ENCODE results near the gene RTBDN.

RTBDN gene

GRCh38 chr19:12834566-12834943 lies at the start of gene RTBDN:
TSS of gene RTBDN (minus strand) at chr19:12834579. CDS start at chr19:12829979, 4,600 bp downstream.
- DNase-seq: no peak

- DNase-seq: no peak
Observed at GRCh38 chr19:12882589-12882988, 48.2 kb upstream of the RTBDN start.

- peak; percentile 92 for DNase-seq
Observed at GRCh38 chr19:12881172-12881808, 46.9 kb upstream of the RTBDN start, which contains the start of gene DNASE2. TSS of gene DNASE2 (minus strand) at chr19:12881449. CDS start at chr19:12881375, 74 bp downstream.

GRCh38 chr19:12880551-12881171 lies 46.3 kb upstream of the RTBDN start:
- DNase-seq: no peak

GRCh38 chr19:12875086-12875485 lies 40.7 kb upstream of the RTBDN start:
- no peak for DNase-seq

- no peak for DNase-seq
Observed at GRCh38 chr19:12873891-12874745, 39.7 kb upstream of the RTBDN start.

- DNase-seq: no peak
Observed at GRCh38 chr19:12872941-12873890, 38.8 kb upstream of the RTBDN start.

- DNase-seq: no peak
Observed at GRCh38 chr19:12872255-12872654, 37.9 kb upstream of the RTBDN start.

- DNase-seq: no peak
Observed at GRCh38 chr19:12871681-12872080, 37.3 kb upstream of the RTBDN start.

GRCh38 chr19:12868540-12869112 lies 34.2 kb upstream of the RTBDN start:
- DNase-seq: no peak

GRCh38 chr19:12867120-12868099 lies 33.0 kb upstream of the RTBDN start:
- no peak for DNase-seq

GRCh38 chr19:12866416-12867119 lies 32.2 kb upstream of the RTBDN start:
- DNase-seq: no peak

- DNase-seq: no peak
Observed at GRCh38 chr19:12865746-12866415, 31.5 kb upstream of the RTBDN start.

GRCh38 chr19:12864721-12865715 lies 30.6 kb upstream of the RTBDN start:
- DNase-seq: no peak

GRCh38 chr19:12864143-12864542 lies 29.8 kb upstream of the RTBDN start:
- no peak for DNase-seq

GRCh38 chr19:12859546-12859945 lies 25.2 kb upstream of the RTBDN start:
- no peak for DNase-seq

- no peak for DNase-seq
Observed at GRCh38 chr19:12858041-12858928, 23.9 kb upstream of the RTBDN start.

Data from NCI-H510A (cell line).